H1 (cell line): Measurements from ENCODE around the gene MIDN. TPM values are rescaled to one million over a fixed set of nuclear protein-coding genes. Genes with fewer than 3 reads are reported as not detected.

Source experiments
- CTCF ChIA-PET: fragments of 300-600 bp; sonication (Branson Sonifier 250); formaldehyde crosslinking; loops from one replicate; lab custom pipeline; 2021; ENCODE audit not compliant: partially characterized antibody; lab: Charles Lee
- POLR2A ChIA-PET: fragments of 300-600 bp; sonication (Branson Sonifier 250); formaldehyde crosslinking; loops from one replicate; lab custom pipeline; 2021; ENCODE audit warnings: inconsistent platforms; ENCODE audit not compliant: partially characterized antibody; lab: Charles Lee
- DNase-seq, 2 experiments: peaks; one replicate each; pipeline versions ENCODE4 v3.0.0 to v3.0.0-alpha.2; 2010 to 2022; ENCODE audit warnings: low spot score in 2 of 2, low read depth in 1 of 2, mixed read lengths in 1 of 2
- FAIRE-seq: peaks from 2 replicates; lab custom pipeline; 2011; peaks lifted over from hg19 to GRCh38; lab: Jason Lieb, UNC
- H2AFZ ChIP-seq: 2 replicates; pipeline ENCODE4 v1.8.1; 2012; ENCODE audit warnings: low read length, inconsistent platforms
- H2AK5ac ChIP-seq: 2 replicates; pipeline ENCODE4 v1.6.1; 2013; ENCODE audit warnings: low read depth, low read length
- H2BK120ac ChIP-seq: replicated peaks from 2 replicates; pipeline ENCODE3; 2013; ENCODE audit warnings: low read depth, low read length, inconsistent platforms
- H2BK12ac ChIP-seq: 2 replicates; pipeline ENCODE4 v1.6.1; 2013; ENCODE audit warnings: low read depth, low read length
- H2BK15ac ChIP-seq: 2 replicates; pipeline ENCODE4 v1.6.1; 2013; ENCODE audit warnings: low read length
- H2BK20ac ChIP-seq: 2 replicates; pipeline ENCODE4 v1.6.1; 2013; ENCODE audit warnings: low read length
- H2BK5ac ChIP-seq: 2 replicates; pipeline ENCODE4 v1.6.1; 2013; ENCODE audit warnings: low read depth, low read length
- H3K14ac ChIP-seq: 2 replicates; pipeline ENCODE4 v1.6.1; 2013; ENCODE audit warnings: inconsistent platforms; ENCODE audit not compliant: insufficient read length
- H3K18ac ChIP-seq: 2 replicates; pipeline ENCODE4 v1.6.1; 2013; ENCODE audit warnings: low read length; ENCODE audit errors: extremely low read depth
- H3K23ac ChIP-seq: 2 replicates; pipeline ENCODE4 v1.6.1; 2013; ENCODE audit warnings: inconsistent platforms; ENCODE audit not compliant: insufficient read length
- H3K23me2 ChIP-seq: 2 replicates; pipeline ENCODE4 v1.6.1; 2013; ENCODE audit warnings: low read depth, low read length
- H3K27ac ChIP-seq: 2 replicates; pipeline ENCODE4 v1.6.1; 2011; ENCODE audit warnings: low read depth, low read length, inconsistent platforms
- H3K27me3 ChIP-seq, 4 experiments: replicated peaks in 1 of 4; 1 replicate in 1 of 4; 2 replicates in 3 of 4; pipeline versions ENCODE4 v1.6.1 to v1.8.1; 2011 to 2013; ENCODE audit warnings: low read length in 3 of 4, mild to moderate bottlenecking in 3 of 4, inconsistent platforms in 2 of 4, mixed read lengths in 2 of 4, moderate library complexity in 1 of 4; ENCODE audit not compliant: control insufficient read depth in 3 of 4, insufficient read depth in 3 of 4; ENCODE audit errors: extremely low read depth in 1 of 4
- H3K36me3 ChIP-seq, 4 experiments: 2 replicates each; pipeline versions ENCODE4 v1.6.1 to v1.8.1; 2011 to 2013; ENCODE audit warnings: mild to moderate bottlenecking in 4 of 4, low read length in 3 of 4, moderate library complexity in 2 of 4, control low read depth in 1 of 4, inconsistent platforms in 1 of 4; ENCODE audit not compliant: insufficient read depth in 4 of 4, control insufficient read depth in 2 of 4
- H3K4ac ChIP-seq: replicated peaks from 2 replicates; pipeline ENCODE3; 2013; ENCODE audit warnings: low read length, low read depth, mixed read lengths, inconsistent platforms; ENCODE audit not compliant: insufficient read length
- H3K4me1 ChIP-seq, 4 experiments: replicated peaks in 1 of 4; 1 replicate in 1 of 4; 2 replicates in 3 of 4; pipeline versions ENCODE4 v1.6.1 to v1.8.1; 2011 to 2013; ENCODE audit warnings: low read length in 3 of 4, inconsistent platforms in 2 of 4, mixed read lengths in 1 of 4; ENCODE audit not compliant: insufficient read depth in 4 of 4, control insufficient read depth in 3 of 4
- H3K4me2 ChIP-seq, 2 experiments: 2 replicates each; pipeline versions ENCODE4 v1.6.1 to v1.8.1; 2011 to 2013; ENCODE audit warnings: low read depth in 2 of 2, low read length in 2 of 2, control low read depth in 1 of 2, inconsistent platforms in 1 of 2, mild to moderate bottlenecking in 1 of 2; ENCODE audit not compliant: insufficient read depth in 1 of 2
- H3K4me3 ChIP-seq, 4 experiments: fragments of 200-600, 300-600 bp in 1 of 4; sonication (generic), shearing (Covaris generic), sonication (Bioruptor Twin) in 1 of 4; 2 replicates each; pipeline versions ENCODE4 v1.5.1 to v1.8.1; 2011 to 2016; ENCODE audit warnings: low read length in 4 of 4, low read depth in 3 of 4, control low read depth in 2 of 4, inconsistent platforms in 2 of 4, mild to moderate bottlenecking in 2 of 4, mixed read lengths in 1 of 4, moderate library complexity in 1 of 4; ENCODE audit not compliant: insufficient read depth in 2 of 4; ENCODE audit errors: extremely low read depth in 1 of 4
- H3K56ac ChIP-seq: replicated peaks from 2 replicates; pipeline ENCODE3; 2013; ENCODE audit warnings: low read depth, mild to moderate bottlenecking, mixed read lengths, low read length, inconsistent platforms; ENCODE audit not compliant: insufficient read length
- H3K79me1 ChIP-seq: 2 replicates; pipeline ENCODE4 v1.6.1; 2013; ENCODE audit warnings: low read depth, low read length, control low read depth
- H3K79me2 ChIP-seq, 2 experiments: 2 replicates each; pipeline versions ENCODE4 v1.6.1 to v1.8.1; 2012 to 2013; ENCODE audit warnings: low read length in 2 of 2, mild to moderate bottlenecking in 2 of 2, inconsistent platforms in 1 of 2; ENCODE audit not compliant: insufficient read depth in 2 of 2, control insufficient read depth in 1 of 2
- H3K9ac ChIP-seq, 4 experiments: replicated peaks in 1 of 4; 1 replicate in 1 of 4; 2 replicates in 3 of 4; pipeline versions ENCODE4 v1.6.1 to v1.8.1; 2011 to 2013; ENCODE audit warnings: low read depth in 3 of 4, low read length in 3 of 4, control low read depth in 2 of 4, mild to moderate bottlenecking in 2 of 4, moderate library complexity in 2 of 4, inconsistent platforms in 1 of 4; ENCODE audit errors: extremely low read depth in 1 of 4
- H3K9me3 ChIP-seq, 2 experiments: 2 replicates each; pipeline versions ENCODE4 v1.6.1 to v1.8.1; 2012 to 2013; ENCODE audit warnings: mild to moderate bottlenecking in 2 of 2, moderate library complexity in 2 of 2, control low read depth in 1 of 2, inconsistent platforms in 1 of 2, low read depth in 1 of 2, low read length in 1 of 2, mixed read lengths in 1 of 2; ENCODE audit not compliant: insufficient read depth in 2 of 2
- H4K20me1 ChIP-seq, 2 experiments: replicated peaks in 1 of 2; 2 replicates each; pipeline versions ENCODE3 to v1.8.1; 2011 to 2013; ENCODE audit warnings: inconsistent platforms in 2 of 2, low read length in 2 of 2, mild to moderate bottlenecking in 1 of 2; ENCODE audit not compliant: insufficient read depth in 2 of 2, control insufficient read depth in 1 of 2
- H4K5ac ChIP-seq: 2 replicates; pipeline ENCODE4 v1.6.1; 2013; ENCODE audit warnings: low read length, low read depth, mixed read lengths, inconsistent platforms; ENCODE audit not compliant: insufficient read length
- H4K8ac ChIP-seq: 2 replicates; pipeline ENCODE4 v1.8.0; 2013; ENCODE audit warnings: mild to moderate bottlenecking, moderate library complexity, low read length, inconsistent platforms; ENCODE audit not compliant: insufficient read depth; ENCODE audit errors: extremely low read depth
- H4K91ac ChIP-seq: replicated peaks from 2 replicates; pipeline ENCODE3; 2013; ENCODE audit warnings: low read length, mixed read lengths, inconsistent platforms; ENCODE audit not compliant: insufficient read length
- CBX8 ChIP-seq: fragments of 300-800, 300-1000 bp; sonication (generic); IDR thresholded peaks from 2 replicates; pipeline ENCODE4 v1.7.1; 2016; ENCODE audit warnings: low read depth, low read length, borderline replicate concordance
- EP300 ChIP-seq, 2 experiments: IDR thresholded peaks; 1 replicate in 1 of 2; 2 replicates in 1 of 2; pipeline ENCODE4 v1.6.1; 2011 to 2012; ENCODE audit warnings: low read depth in 2 of 2, low read length in 2 of 2, mild to moderate bottlenecking in 2 of 2, borderline replicate concordance in 1 of 2, inconsistent platforms in 1 of 2, moderate library complexity in 1 of 2
- EZH2 ChIP-seq: fragments of 200-600 bp; sonication (generic); IDR thresholded peaks from 2 replicates; pipeline ENCODE4 v1.7.1; 2012; ENCODE audit warnings: low read depth, mild to moderate bottlenecking, moderate library complexity, low read length, inconsistent platforms; ENCODE audit not compliant: severe bottlenecking
- GABPA ChIP-seq: IDR thresholded peaks from 2 replicates; pipeline ENCODE4 v1.6.1; 2011; ENCODE audit warnings: mild to moderate bottlenecking, low read length, moderate library complexity, borderline replicate concordance; ENCODE audit not compliant: insufficient read depth
- GTF2F1 ChIP-seq: IDR thresholded peaks from 2 replicates; pipeline ENCODE4 v1.6.1; 2012; ENCODE audit warnings: low read depth, low read length, improper control_type of control experiment, borderline replicate concordance
- HDAC2 ChIP-seq, 2 experiments: fragments of 300-600 bp in 1 of 2; sonication (generic) in 1 of 2; IDR thresholded peaks; 2 replicates each; pipeline ENCODE4 v1.6.1; 2011 to 2012; ENCODE audit warnings: low read depth in 2 of 2, low read length in 2 of 2, mild to moderate bottlenecking in 2 of 2, moderate library complexity in 2 of 2, borderline replicate concordance in 1 of 2, inconsistent platforms in 1 of 2
- JUN ChIP-seq: IDR thresholded peaks from 2 replicates; pipeline ENCODE4 v1.6.1; 2011; ENCODE audit warnings: low read depth, mild to moderate bottlenecking, improper control_type of control experiment, low read length
- JUND ChIP-seq: IDR thresholded peaks from 2 replicates; pipeline ENCODE4 v1.6.1; 2011; ENCODE audit warnings: mild to moderate bottlenecking, improper control_type of control experiment, low read length
- POU5F1 ChIP-seq: IDR thresholded peaks from 2 replicates; pipeline ENCODE4 v1.6.1; 2011; ENCODE audit warnings: low read depth, mild to moderate bottlenecking, low read length, moderate library complexity
- SP2 ChIP-seq: IDR thresholded peaks from 2 replicates; pipeline ENCODE4 v1.6.1; 2012; ENCODE audit warnings: mild to moderate bottlenecking, low read length, inconsistent platforms
- WGBS, 2 experiments: shearing (Covaris generic) in 1 of 2; methylation state at CpG; one replicate each; pipeline versions ENCODE4 v1.1.6 to v1.1.7; 2013 to 2015; ENCODE audit warnings: low lambda C conversion rate in 2 of 2, mixed read lengths in 2 of 2, inconsistent platforms in 1 of 2, low coverage in 1 of 2, missing lambda C conversion rate in 1 of 2; ENCODE audit not compliant: insufficient replicate concordance in 2 of 2, insufficient coverage in 1 of 2, insufficient read length in 1 of 2; ENCODE audit errors: extremely low coverage in 1 of 2, missing lambda C conversion rate in 1 of 2; 5-methylcytosine and 5-hydroxymethylcytosine counted together
- polyA plus RNA-seq, 7 experiments: library from polyadenylated mRNA; depleted of rRNA in 3 of 7; stranded (reverse) in 5 of 7; unstranded in 2 of 7; fragments of >200 nt in 5 of 7; fragments of 200-250 nt in 2 of 7; gene quantifications; 1 replicate in 5 of 7; 2 replicates in 1 of 7; 4 replicates in 1 of 7; pipeline versions ENCODE4 v1.2.1 to v1.2.3, GENCODE V29; 2011 to 2013; ENCODE audit warnings: missing spikeins in 2 of 7, mixed read lengths in 2 of 7
- total RNA-seq: library from RNA; stranded (reverse); fragmentation: NEBNext Ultra II Directional; extraction: Animal tissue kit (Norgen Biotek cat#: 25700); gene quantifications from 2 replicates; pipeline ENCODE4 v1.2.1, GENCODE V29; 2021

MIDN gene
- total and polyA plus RNA-seq, 2 of the 8 experiments (the other 6 are each of a cell fraction or from before 2014, with no cell fraction given) = 39.8 to 159 TPM

- Histone ChIP-seq H3K23me2 (peaks cover 2% of the 10 kb centered on the region; the same call in 1 of the 2 replicates), H2AK5ac (no peak overlapping the region), H4K5ac (no peak overlapping the region), H2BK5ac (no peak overlapping the region), H2AFZ (no peak overlapping the region), H3K36me3 (peaks cover 26 to 75% (median 45%) of the 10 kb centered on the region in 4 experiments), H3K79me1 (peaks cover 12% of the 10 kb centered on the region; the same call in 1 of the 2 replicates), H4K20me1 (peaks cover 24 to 36% of the 10 kb centered on the region in 2 experiments), H3K27ac (no peak overlapping the region), H3K4me2 (no peak overlapping the region), H3K27me3 (no peaks in the 10 kb centered on the region; a peak in 1 of 7 replicates), H3K4me3 (no peak overlapping the region), H3K4me1 (peaks cover 0 to 22% (median 13%) of the 10 kb centered on the region in 4 experiments; a peak in 6 of 7 replicates), H3K9me3 (no peaks in the 10 kb centered on the region), H2BK12ac (no peak overlapping the region), H3K23ac (no peak overlapping the region), H3K56ac (peak overlapping the region; percentile 6), H2BK15ac (no peak overlapping the region), H3K4ac (no peak overlapping the region), H3K18ac (no peak overlapping the region), H3K14ac (no peak overlapping the region), H2BK120ac (no peak overlapping the region), H3K9ac (no peak overlapping the region), H4K91ac (no peak overlapping the region), H3K79me2 (peaks cover 9 to 51% of the 10 kb centered on the region in 2 experiments), H2BK20ac (no peak overlapping the region), H4K8ac (no peak overlapping the region)
- WGBS, 2 experiments = 96% methylated on average over 21 of the region's 23 CpGs; no CpG with 5 or more reads in 1 of the 2 experiments
- no peak for DNase-seq
- ChIA-PET CTCF (interaction anchor here (1.2 to 6.0 kb wide), 3 partner anchors 9 to 13 kb away, joined by 3 to 42 read pairs (median 4); no protein-coding TSS in a partner anchor), POLR2A (interaction anchor here (0.6 to 19.4 kb wide), 8 partner anchors 9 to 717 kb away, joined by 3 to 456 read pairs (median 8); partner anchors contain the start of genes ATP5F1D, CIRBP, CNN2 and FAM174C)
- no peak for FAIRE-seq
- TF ChIP-seq HDAC2 (IDR thresholded peaks at IDR 0.05; ENCODE audit: borderline replicate concordance in 1 of 2, low read depth in 2 of 2, low read length in 2 of 2) = no peak
- no peak for TF ChIP-seq GTF2F1
- no peak for TF ChIP-seq CBX8
- no peak for TF ChIP-seq GABPA
- TF ChIP-seq SP2 = no peak
- TF ChIP-seq JUN = no peak
- TF ChIP-seq POU5F1 = no peak
- TF ChIP-seq EZH2 = no peak
- no peak for TF ChIP-seq JUND
- TF ChIP-seq EP300 (IDR thresholded peaks at IDR 0.05; ENCODE audit: borderline replicate concordance in 1 of 2, low read depth in 2 of 2, low read length in 2 of 2) = no peak
These were observed 5.2 kb downstream of the MIDN start for GRCh38 chr19:1253514-1254080.
